ENCODE data around the gene DUSP5.

DUSP5 gene

DNA sequence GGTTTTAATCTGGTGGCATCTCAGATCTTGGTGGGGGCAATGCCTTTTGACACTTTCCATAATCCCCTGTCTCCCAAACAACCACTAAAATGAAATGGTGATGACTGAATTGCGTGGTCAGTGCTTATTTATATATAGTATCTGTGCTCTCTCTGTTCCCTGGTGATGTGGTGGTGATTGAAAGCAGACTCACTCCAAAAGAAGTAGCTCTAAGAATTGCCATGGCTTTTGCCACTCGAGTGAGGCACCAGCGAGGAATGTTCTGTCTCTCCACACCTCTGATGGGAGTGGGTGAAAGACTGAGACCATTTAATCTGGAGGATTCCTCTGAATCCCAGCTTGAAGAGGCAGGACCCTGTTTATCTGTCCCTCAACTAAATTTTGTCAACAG, 2.8 kb downstream of the DUSP5 start:
- Histone ChIP-seq H3K4me1 (ENCODE audit: control insufficient read depth, insufficient read depth, low read length) (peaks cover 33% of the 10 kb centered on the region), H3K4me3 (ENCODE audit: insufficient read depth, low read depth, low read length) (no peak overlapping the region), H3K9me3 (ENCODE audit: control insufficient read depth, low read length) (no peaks in the 10 kb centered on the region), H3K27me3 (ENCODE audit: control insufficient read depth, insufficient read depth, low read length, poor library complexity, severe bottlenecking) (peaks cover 55% of the 10 kb centered on the region), H3K36me3 (ENCODE audit: control insufficient read depth, insufficient read depth, low read length) (no peaks in the 10 kb centered on the region), H3K27ac (ENCODE audit: insufficient read depth, low read depth, low read length, poor library complexity, severe bottlenecking) (no peak overlapping the region)
- 63 to 77% methylated on average over 2 to 3 of the region's 3 CpGs for WGBS, 2 experiments

DNA sequence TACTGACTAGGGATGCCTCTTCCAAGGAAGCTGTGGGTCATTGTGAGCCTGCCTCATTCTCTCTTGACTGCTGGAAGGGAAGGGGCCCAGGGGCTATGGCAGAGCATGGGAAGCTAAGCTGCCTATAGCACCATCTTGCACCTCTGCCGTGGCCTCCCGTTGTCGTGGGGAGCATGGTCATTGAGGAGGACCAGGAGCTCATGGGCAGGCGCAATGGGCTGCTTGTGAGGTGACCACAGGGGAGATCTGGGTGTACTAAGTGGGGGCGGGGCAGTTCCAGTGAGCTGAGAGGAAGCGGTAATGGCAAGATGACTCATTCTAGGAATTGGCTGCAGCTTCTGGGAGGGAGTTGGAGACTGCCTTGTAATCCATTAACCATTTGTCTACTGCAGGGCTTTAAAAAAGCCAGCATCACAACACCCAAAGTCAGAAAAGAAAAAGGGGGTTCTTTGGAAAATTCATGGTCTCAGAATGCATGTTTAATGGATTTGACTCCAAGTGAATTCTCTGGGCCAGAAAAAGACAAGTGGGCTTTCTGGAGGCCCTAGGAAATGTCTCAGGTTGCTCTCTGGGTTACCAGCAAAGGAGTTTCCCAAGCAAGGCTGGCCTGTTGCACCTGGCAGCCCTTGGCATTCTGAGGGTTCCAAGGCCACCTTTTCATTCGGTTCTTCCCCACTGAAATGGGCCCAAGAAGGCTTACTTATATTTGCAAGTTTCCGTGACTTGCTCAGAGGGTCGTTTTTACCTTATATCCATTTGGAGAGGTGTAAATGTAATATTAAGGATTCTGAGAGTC, 3.6 kb downstream of the DUSP5 start:
- peaks cover 47% of the 10 kb centered on the region for H3K27me3 ChIP-seq (ENCODE audit: control insufficient read depth, insufficient read depth, low read length, poor library complexity, severe bottlenecking)
- 35 to 41% methylated on average over 9 of the region's 9 CpGs for WGBS, 2 experiments
- H3K9me3 ChIP-seq (ENCODE audit: control insufficient read depth, low read length), result no peaks in the 10 kb centered on the region
- H3K27ac ChIP-seq (ENCODE audit: insufficient read depth, low read depth, low read length, poor library complexity, severe bottlenecking), result no peak overlapping the region
- no peaks in the 10 kb centered on the region for H3K36me3 ChIP-seq (ENCODE audit: control insufficient read depth, insufficient read depth, low read length)
- peaks cover 27% of the 10 kb centered on the region for H3K4me1 ChIP-seq (ENCODE audit: control insufficient read depth, insufficient read depth, low read length)
- no peak overlapping the region for H3K4me3 ChIP-seq (ENCODE audit: insufficient read depth, low read depth, low read length)

- H3K4me3 ChIP-seq (ENCODE audit: insufficient read depth, low read depth, low read length), result no peak overlapping the region
- 87 to 89% methylated on average over 5 to 6 of the region's 6 CpGs for WGBS, 2 experiments
Observed at GRCh38 chr10:110502072-110502845, 4.6 kb downstream of the DUSP5 start.

GRCh38 chr10:110502851-110503301, 5.2 kb downstream of the DUSP5 start:
- WGBS, 2 experiments, result 86 to 89% methylated on average over 3 of the region's 3 CpGs

More at GRCh38 chr10:110502072-110502845, 4.6 kb downstream of the DUSP5 start:
- H3K9me3 ChIP-seq (ENCODE audit: control insufficient read depth, low read length), result no peaks in the 10 kb centered on the region
- no peaks in the 10 kb centered on the region for H3K36me3 ChIP-seq (ENCODE audit: control insufficient read depth, insufficient read depth, low read length)
- H3K27ac ChIP-seq (ENCODE audit: insufficient read depth, low read depth, low read length, poor library complexity, severe bottlenecking), result no peak overlapping the region
- peaks cover 22% of the 10 kb centered on the region for H3K4me1 ChIP-seq (ENCODE audit: control insufficient read depth, insufficient read depth, low read length)
- H3K27me3 ChIP-seq (ENCODE audit: control insufficient read depth, insufficient read depth, low read length, poor library complexity, severe bottlenecking), result peaks cover 37% of the 10 kb centered on the region

DNA sequence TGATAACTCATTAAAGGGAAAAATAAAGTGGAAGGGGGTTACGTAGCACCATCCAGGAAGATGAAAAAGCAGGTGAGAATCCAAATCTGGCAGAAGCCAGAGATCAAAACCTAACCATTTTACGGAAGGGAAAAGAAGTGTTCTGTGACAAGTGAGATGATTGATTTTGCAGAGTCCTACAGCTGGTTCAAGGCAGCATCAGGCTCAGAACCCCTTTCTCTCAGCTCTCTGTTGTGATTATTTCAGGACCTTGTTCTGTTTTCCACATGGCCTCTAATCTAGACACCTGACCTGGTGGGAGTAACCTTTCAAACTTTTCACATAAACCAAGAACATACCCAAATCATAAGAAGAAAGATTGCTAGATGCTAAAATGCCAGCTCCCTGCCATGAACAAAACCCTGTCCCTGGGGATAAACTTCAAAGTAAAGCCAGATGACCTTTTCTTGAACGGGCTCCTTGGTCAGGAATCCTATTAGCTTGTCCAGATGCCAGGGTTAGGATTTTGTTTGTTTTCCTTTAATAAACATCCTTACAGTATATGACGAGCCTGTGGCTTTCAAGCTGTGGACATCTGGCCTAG, 5.9 kb downstream of the DUSP5 start:
- no peak overlapping the region for H3K4me3 ChIP-seq (ENCODE audit: insufficient read depth, low read depth, low read length)
- peaks cover 26% of the 10 kb centered on the region for H3K27me3 ChIP-seq (ENCODE audit: control insufficient read depth, insufficient read depth, low read length, poor library complexity, severe bottlenecking)
- peaks cover 22% of the 10 kb centered on the region for H3K4me1 ChIP-seq (ENCODE audit: control insufficient read depth, insufficient read depth, low read length)
- H3K9me3 ChIP-seq (ENCODE audit: control insufficient read depth, low read length), result no peaks in the 10 kb centered on the region
- H3K36me3 ChIP-seq (ENCODE audit: control insufficient read depth, insufficient read depth, low read length), result no peaks in the 10 kb centered on the region
- WGBS, 2 experiments, result 84 to 86% methylated on average over 4 of the region's 4 CpGs
- no peak overlapping the region for H3K27ac ChIP-seq (ENCODE audit: insufficient read depth, low read depth, low read length, poor library complexity, severe bottlenecking)

More at GRCh38 chr10:110502851-110503301, 5.2 kb downstream of the DUSP5 start:
- no peaks in the 10 kb centered on the region for H3K9me3 ChIP-seq (ENCODE audit: control insufficient read depth, low read length)
- H3K4me1 ChIP-seq (ENCODE audit: control insufficient read depth, insufficient read depth, low read length), result peaks cover 22% of the 10 kb centered on the region
- H3K27me3 ChIP-seq (ENCODE audit: control insufficient read depth, insufficient read depth, low read length, poor library complexity, severe bottlenecking), result peaks cover 34% of the 10 kb centered on the region
- no peak overlapping the region for H3K27ac ChIP-seq (ENCODE audit: insufficient read depth, low read depth, low read length, poor library complexity, severe bottlenecking)
- no peaks in the 10 kb centered on the region for H3K36me3 ChIP-seq (ENCODE audit: control insufficient read depth, insufficient read depth, low read length)
- no peak overlapping the region for H3K4me3 ChIP-seq (ENCODE audit: insufficient read depth, low read depth, low read length)

DNA sequence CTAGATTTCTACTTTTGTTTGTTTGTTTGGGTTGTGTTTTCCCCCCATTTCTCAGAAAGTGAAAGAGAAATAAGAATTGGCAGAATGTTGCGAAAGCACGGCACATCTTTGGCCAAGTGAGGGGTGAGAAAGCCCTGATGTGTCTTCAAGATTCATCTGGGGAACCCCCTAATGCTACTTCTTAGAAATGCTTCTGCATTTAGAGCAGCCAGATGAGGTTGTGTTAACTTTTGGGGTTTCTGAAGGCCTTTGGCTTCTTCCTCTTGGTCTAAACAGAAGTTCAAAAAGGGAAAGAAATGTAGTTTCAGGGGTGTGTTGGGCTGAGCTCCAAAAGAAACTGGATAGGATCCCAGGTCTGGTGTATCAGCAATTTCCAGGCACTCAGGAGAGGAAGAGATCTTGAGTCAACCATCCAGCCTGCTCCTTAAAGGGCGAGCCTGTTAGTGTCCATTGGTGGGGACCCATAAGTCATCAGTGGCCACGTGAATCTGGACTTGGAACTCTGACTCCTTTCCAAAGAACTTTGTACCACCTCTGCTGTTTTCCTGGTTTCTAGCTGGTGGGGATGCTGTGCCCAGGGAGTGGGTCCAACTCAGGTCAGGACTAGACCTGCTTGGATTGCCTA, 6.5 kb downstream of the DUSP5 start:
- no peaks in the 10 kb centered on the region for H3K9me3 ChIP-seq (ENCODE audit: control insufficient read depth, low read length)
- H3K27me3 ChIP-seq (ENCODE audit: control insufficient read depth, insufficient read depth, low read length, poor library complexity, severe bottlenecking), result peaks cover 20% of the 10 kb centered on the region
- H3K27ac ChIP-seq (ENCODE audit: insufficient read depth, low read depth, low read length, poor library complexity, severe bottlenecking), result no peak overlapping the region
- no peaks in the 10 kb centered on the region for H3K36me3 ChIP-seq (ENCODE audit: control insufficient read depth, insufficient read depth, low read length)
- no peak overlapping the region for H3K4me3 ChIP-seq (ENCODE audit: insufficient read depth, low read depth, low read length)
- 93 to 94% methylated on average over 4 of the region's 4 CpGs for WGBS, 2 experiments
- H3K4me1 ChIP-seq (ENCODE audit: control insufficient read depth, insufficient read depth, low read length), result peaks cover 19% of the 10 kb centered on the region

DNA sequence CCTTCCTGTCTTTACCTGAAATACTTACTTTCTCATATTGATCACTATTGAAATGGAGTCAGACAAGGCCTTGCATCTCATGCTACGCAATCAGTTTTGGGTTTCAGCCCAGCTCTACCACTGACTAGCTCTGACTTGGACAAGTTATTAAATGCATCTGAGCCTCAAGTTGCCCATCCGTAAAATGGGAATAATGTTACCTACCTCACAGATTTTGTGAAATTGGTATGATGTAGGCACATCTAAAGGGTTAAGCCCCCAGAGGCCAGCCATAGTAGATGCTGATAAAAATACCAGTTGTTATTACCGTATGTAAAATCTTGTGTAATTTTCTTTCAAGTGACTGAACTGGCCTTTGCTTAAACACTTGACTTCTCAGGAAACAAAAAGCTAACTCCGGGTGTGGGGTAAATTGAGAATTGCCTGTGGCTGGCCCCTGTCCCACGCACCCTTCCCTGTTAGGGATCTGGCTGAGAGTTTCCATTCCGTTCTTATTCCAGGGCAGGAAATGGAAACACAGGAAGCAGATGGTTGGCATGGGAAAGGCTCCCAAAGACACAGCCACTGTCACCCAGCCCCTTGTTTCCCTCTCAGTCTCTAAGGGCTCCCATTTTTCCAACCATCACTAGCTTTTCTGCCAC, 7.5 kb downstream of the DUSP5 start:
- H3K9me3 ChIP-seq (ENCODE audit: control insufficient read depth, low read length), result no peaks in the 10 kb centered on the region
- H3K4me1 ChIP-seq (ENCODE audit: control insufficient read depth, insufficient read depth, low read length), result peaks cover 16% of the 10 kb centered on the region

DNA sequence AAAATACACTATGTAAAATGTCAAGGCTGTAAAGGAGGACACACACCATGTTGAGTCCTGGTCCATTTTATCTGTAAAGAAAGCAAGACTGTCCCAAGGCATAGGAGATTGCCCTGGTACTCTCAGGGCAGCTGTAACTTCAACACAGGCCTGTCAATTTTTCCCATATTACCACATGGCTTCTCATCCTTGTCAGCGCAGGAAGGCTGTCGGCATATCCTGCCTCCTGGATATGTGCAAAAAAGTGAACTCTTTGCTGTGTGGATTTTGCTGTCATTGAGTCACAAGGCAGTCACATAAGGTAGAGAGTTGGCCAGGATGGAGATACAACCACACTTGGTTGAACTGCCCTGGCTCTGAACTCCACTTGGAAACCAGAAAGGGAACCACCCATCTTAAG, 8.7 kb downstream of the DUSP5 start:
- H3K4me1 ChIP-seq (ENCODE audit: control insufficient read depth, insufficient read depth, low read length), result peaks cover 8% of the 10 kb centered on the region
- H3K27ac ChIP-seq (ENCODE audit: insufficient read depth, low read depth, low read length, poor library complexity, severe bottlenecking), result no peak overlapping the region
- 91 to 100% methylated on average over 2 of the region's 2 CpGs for WGBS, 2 experiments
- H3K9me3 ChIP-seq (ENCODE audit: control insufficient read depth, low read length), result no peaks in the 10 kb centered on the region
- no peaks in the 10 kb centered on the region for H3K36me3 ChIP-seq (ENCODE audit: control insufficient read depth, insufficient read depth, low read length)
- no peaks in the 10 kb centered on the region for H3K27me3 ChIP-seq (ENCODE audit: control insufficient read depth, insufficient read depth, low read length, poor library complexity, severe bottlenecking)
- no peak overlapping the region for H3K4me3 ChIP-seq (ENCODE audit: insufficient read depth, low read depth, low read length)

More for the DNA sequence above, 7.5 kb downstream of the DUSP5 start:
- Histone ChIP-seq H3K4me3 (ENCODE audit: insufficient read depth, low read depth, low read length) (no peak overlapping the region), H3K27me3 (ENCODE audit: control insufficient read depth, insufficient read depth, low read length, poor library complexity, severe bottlenecking) (peaks cover 10% of the 10 kb centered on the region), H3K36me3 (ENCODE audit: control insufficient read depth, insufficient read depth, low read length) (no peaks in the 10 kb centered on the region), H3K27ac (ENCODE audit: insufficient read depth, low read depth, low read length, poor library complexity, severe bottlenecking) (no peak overlapping the region)
- 94% methylated on average over 6 of the region's 6 CpGs for WGBS, 2 experiments

GRCh38 chr10:110507346-110507745, 9.6 kb downstream of the DUSP5 start:
- Histone ChIP-seq H3K27ac (ENCODE audit: insufficient read depth, low read depth, low read length, poor library complexity, severe bottlenecking) (no peak overlapping the region), H3K9me3 (ENCODE audit: control insufficient read depth, low read length) (no peaks in the 10 kb centered on the region), H3K27me3 (ENCODE audit: control insufficient read depth, insufficient read depth, low read length, poor library complexity, severe bottlenecking) (no peaks in the 10 kb centered on the region), H3K4me3 (ENCODE audit: insufficient read depth, low read depth, low read length) (no peak overlapping the region), H3K36me3 (ENCODE audit: control insufficient read depth, insufficient read depth, low read length) (no peaks in the 10 kb centered on the region), H3K4me1 (ENCODE audit: control insufficient read depth, insufficient read depth, low read length) (no peaks in the 10 kb centered on the region)
- WGBS, 2 experiments, result 94 to 95% methylated on average over 6 of the region's 6 CpGs
